NCI-H2081 (cell line): ENCODE results near the gene DLL4.
"Not testable (repeated sequence)": the region's sequence is repeated elsewhere in the genome, so short reads cannot be mapped to it uniquely, and the experiment has no call there.

ENCODE experiments used
- DNase-seq, 2 experiments: peaks; one replicate each; lab custom pipeline; 2025; lab: John Stamatoyannopoulos, UW

The DLL4 gene

DNA sequence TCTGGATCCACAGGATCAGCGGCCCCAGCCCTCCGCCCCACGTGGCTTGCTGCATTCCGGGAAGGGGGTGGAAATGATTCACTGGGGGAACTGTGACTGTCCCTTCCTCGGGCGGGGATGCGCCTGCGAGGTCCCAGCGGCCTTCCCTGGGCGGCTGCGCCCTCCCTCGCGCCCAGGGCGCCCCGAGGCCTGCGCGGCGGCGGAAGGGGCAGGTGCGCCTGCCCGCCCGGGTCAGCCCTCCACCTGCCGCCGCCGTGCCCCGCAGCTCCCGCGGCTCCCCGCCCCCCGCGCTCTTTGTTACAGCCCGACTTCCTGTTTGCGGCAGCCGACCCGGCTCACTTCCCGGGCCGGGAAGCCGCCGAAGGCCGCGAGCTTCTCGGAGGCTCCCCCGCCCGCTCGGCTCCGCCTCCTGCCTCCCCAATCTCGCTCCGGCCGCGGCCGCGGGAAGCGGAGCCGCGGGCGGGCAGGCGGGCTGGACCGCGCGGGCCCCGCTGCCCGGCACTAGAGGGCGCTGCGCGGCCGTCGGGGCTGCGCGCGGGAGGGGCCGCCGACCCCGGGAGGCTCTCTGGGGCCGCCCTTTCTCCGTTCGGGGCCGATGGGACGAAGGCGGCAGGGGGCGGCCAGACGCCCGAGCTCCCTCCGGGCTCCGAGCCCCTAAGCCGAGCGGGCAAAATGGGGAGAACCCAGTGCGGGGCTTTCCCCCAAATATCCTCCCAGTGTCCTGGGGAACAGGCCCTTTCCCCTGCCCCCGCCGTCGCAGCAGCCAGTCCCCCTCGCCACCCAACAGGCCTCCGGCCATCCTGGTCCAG, 12.6 kb downstream of the DLL4 start:
- peak; percentile 74 to 76 for DNase-seq

DNA sequence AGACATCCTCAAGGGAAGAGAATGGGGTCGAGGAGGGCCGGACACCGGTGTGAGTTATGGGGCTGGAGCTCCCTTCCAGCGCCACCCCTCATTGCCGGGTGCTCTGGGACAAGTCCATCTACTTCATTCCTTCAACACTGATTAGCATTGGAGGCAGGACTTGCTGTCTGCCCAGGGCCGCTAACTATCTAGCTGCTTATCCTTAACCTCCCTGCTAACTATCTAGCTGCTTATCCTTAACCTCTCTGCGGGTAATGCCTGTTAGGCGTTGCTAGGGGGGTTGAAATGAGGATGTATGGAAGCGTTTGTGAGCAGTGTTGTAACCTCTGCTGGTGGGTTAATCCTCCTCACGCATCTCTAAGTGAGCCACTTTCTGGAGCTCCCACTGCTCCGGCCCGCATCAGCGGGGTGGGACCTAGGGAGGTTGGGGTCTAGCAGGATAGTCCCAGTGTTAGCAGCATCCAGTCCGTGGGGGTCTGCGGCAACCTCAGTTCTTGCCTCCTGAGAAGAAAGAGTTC, 13.3 kb downstream of the DLL4 start:
- no peak for DNase-seq

DNA sequence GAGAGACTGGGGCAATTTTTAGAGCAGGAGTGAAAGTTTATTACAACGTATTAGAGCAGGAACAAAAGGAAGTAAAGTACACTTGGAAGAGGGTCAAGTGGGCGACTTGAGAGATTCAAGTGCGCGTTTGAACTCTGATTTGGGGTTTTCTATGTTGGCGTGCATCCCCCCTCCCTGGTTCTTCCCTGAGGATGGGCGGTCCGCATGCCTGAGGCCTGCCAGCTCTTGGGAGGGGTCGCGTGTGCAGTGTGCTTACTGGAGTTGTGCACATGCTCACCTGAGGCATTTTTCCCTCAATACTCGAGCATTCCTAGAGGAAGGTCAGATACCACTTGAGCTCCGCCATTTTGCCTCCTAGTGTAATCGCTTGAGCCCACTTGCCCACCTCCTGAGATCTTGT, 13.7 kb downstream of the DLL4 start:
- no peak for DNase-seq

DNA sequence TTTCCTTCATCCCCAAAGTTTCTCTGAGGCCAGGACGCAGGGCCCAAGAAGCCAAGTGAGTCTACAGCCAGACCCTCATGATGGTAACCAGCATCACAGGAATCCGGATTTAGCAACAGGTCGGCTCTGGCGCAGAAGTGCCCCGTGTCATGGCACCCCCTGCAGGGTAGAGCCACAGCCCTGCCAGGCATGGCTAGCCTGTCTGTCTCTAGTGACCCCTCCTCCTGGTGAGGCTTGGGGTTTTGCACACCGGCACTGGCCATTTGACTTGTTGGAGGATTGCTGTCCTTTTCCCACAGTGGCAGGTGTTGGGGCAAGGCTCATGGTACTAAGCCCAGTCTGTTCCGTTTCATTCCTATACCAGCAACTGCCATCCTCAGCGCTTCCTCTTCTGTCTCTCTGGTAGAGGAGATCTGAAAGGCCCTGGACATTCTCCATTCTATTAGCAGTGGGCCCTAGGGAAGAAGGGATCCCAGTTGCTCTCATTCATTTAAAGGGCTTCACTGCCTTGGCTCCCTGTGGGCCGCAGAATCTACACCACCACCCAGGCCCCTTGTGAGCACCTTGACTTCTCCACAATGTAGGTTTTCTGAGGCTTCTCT, 14.7 kb downstream of the DLL4 start:
- no peak for DNase-seq

DNA sequence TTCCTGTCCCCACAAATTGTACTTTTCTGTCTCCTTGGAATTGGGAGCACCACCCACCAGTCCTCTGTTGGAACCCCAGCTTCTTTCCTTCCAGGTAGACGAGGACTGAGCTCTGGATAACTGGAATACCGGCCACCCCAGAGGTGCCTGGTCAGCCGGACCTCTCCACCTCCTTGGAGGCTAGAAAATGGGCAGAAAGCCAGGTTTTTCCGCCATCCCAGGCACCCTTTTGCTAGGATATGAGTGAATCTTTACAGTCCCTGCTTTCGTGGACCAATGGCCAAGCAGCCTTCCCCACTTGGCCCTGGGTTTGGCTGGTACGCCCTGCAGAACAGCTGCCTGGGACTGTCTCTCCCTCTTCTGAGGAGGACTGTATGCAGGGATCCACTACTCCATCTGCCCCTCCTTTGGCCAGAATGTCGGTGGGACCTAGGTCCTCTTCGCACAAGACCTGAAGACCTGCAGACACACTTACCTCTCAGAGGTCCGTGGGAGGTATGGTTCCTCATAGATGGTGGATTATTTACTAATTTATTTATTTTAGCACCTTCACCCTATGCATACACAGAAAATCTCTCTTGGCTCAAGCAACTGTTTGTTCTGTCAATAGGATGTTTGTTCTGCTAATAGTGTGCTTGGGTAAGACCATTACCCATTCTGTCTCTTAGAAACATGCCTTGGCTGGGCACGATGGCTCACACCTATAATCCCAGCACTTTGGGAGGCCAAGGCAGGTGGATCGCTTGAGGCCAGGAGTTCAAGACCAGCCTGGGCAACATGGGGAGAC, 15.6 kb downstream of the DLL4 start:
- DNase-seq = peak; percentile 60 to 84

DNA sequence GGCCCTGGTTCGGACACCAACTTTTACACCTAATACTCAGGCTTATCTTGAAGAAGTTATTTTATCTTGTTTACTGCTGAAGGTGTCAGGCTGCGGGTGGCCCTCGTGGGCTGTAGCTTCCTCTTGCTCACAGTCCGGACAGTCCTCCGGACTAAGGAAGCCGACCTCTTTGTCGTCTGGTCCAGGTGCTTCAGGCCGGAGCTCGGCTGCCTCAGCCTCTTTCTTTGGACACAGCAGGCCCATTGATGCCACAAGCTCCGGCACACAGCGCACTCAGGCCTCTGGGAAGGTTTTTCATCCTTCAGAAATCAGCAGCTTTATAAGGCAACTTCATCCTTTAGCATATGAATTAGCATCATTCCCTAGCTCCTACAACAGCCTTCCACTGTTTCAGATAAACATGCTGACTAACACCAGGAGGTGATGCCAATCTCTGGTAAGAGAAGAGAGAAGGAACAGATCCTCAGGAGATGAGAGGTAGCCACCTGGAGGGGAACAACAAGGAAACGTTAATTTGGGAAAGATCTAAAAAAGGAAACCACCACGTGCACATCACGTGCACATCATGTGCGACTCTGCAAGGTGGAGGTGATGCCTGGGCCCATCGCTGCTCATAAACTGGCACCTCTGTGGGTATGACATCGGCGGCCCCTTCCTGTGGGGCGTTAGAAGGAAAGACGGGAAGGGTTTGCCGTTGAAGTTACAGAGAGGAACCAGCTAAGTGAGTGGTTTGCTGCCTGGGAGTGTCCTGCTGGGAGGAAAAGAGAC, 19.8 kb downstream of the DLL4 start:
- no peak for DNase-seq

DNA sequence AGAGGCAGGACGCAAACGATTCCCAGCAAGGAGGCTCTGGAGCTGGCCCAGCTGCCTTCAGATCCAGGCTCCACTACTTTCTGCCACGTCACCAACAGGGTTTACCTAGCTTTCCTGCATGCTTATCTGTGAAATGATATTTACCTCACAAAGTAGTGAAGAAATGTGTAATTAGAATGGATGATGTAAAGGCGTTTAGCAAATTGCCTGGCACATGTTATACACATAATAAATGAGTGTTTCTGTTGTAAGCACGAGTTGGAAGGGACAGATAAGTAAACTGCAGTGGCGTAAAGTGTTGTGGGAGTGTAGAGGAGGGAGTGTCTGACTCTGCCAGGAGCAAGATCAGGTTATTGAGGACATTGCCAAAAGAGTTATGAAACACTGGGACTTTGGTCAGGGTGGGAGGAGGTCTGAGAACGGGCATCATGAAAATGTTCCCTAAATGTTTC, 20.6 kb downstream of the DLL4 start:
- no peak for DNase-seq

DNA sequence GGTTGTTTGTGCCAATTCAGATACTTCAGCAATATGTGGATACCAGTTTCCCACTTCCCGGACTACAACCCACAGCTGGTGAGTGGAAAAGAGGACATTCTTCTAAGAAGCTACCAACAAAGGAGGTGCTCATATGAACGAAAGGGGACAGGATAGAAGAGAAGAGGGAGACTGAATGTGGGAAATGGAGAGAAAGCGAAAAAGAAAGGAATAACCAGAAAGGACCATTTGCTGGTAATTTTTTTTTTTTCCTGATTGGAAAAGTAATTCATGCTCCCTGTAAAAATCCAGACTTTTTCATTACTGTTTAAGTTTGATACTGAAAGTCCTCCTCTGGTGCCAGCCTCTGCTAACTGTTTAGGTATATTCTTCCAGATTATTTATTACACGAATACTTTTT, 22.6 kb downstream of the DLL4 start:
- no peak for DNase-seq

DNA sequence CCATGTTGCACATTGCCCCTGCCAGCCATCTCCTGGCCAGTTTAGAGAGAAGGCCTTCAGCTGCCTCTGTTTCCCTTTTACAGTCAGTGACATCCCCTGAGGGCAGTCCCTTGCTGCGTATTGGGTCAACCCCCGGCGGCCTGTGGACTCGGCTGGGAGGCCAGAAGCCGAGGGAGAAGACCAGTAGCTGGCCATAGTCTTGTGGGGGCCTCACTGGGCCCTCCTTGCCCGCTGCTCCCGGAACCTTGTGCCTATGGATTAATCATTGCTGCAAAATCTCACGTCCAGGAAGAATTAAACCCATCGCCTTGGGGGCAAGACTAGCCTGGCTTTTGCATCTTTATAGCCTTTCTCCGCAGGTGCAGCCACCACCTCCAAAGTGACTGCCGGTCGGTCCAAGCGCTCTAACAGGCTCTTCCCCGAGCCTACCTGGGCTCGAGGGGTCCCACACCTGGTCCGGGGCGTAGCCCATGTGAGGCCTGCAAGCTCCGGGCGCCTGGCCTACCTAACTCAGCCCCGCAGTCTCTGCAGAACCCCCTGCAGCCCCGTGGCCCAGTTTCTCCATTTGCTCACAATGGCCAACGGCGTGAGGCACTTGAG, 23.3 kb downstream of the DLL4 start:
- no peak for DNase-seq

DNA sequence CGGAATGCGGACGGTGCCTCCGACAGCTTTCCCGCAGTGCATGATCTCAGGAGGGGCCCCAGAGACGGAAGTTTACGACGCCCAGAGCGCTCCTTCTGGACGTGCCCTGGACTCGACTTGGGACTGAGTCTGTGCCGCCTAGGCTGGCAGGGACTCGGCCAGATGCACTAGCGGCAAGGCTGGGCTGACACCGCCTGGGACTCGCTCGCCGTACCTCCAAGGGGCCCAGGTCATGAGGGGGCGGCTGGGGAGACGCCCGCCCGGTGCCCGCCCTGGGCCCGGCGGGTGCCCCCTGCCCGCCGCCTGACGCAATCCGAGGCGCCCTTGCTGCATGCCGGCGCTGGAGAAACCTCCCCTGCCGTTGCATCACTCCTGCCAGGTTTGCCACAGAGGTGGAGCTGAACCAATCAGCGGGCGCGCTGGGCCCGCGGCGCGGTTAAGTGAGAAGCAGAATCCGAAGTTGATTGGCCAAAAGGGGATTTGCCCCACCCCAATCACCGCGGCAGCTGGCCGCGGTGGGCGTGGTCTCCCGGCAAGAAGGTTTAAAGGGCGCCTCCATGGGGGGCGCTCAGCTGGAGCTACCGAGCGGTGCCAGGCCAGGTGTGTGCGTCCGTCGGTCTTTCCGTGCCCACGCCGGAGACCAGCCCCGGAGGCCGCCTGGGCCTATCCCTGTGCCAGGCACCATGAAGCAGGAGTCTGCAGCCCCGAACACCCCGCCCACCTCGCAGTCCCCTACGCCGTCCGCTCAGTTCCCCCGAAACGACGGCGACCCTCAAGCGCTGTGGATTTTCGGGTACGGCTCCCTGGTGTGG, 24.0 kb downstream of the DLL4 start, which contains the start of gene CHAC1:
Gene CHAC1, plus strand, starts transcription at position 571 of the 812 bp plus-strand sequence. Its CDS starts 113 bp downstream, at position 684.
- peak; percentile 95 to 97 for DNase-seq

DNA sequence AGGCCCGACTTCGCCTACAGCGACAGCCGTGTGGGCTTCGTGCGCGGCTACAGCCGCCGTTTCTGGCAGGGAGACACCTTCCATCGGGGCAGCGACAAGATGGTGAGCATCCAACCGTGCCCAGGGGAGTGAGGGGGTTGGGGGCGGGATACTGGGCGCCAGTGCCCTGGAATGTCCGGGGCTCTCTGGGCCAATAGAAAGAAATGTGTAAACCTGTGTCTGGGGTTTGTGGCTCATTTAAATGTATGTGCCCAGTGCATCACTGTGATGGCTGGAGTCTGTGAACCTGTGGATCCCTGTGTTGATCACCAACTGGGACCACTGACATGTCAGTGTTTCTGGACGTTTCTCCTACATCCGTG, 24.6 kb downstream of the DLL4 start:
- DNase-seq = no peak

DNA sequence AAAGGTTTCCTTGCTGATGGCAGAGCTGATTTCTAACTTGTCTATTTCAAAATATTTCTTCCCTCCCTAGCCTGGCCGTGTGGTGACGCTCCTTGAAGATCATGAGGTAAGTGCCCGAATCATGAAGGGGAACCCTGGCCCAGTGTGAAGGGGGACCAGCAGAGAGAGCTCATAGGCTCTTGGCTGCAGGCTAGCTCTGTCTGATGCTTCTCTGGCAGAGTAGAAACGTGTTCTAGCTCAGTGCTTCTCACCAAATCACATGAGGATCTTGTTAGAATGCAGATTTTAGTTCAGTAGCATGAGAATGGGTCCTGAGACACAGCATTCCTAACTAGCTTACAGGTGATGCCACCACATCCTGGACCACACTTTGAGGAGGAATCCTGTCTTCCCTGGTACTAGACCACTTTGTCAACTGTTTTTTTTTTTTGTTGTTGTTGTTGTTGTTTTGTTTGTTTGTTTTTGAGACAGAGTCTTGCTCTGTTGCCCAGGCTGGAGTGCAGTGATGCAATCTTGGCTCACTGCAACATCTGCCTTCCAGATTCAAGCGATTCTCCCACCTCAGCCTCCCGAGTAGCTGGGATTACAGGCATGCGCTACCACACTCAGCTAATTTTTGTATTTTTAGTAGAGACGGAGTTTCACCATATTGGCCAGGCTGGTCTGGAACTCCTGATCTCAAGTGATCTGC, 25.2 kb downstream of the DLL4 start:
- not testable (repeated sequence) for DNase-seq

DNA sequence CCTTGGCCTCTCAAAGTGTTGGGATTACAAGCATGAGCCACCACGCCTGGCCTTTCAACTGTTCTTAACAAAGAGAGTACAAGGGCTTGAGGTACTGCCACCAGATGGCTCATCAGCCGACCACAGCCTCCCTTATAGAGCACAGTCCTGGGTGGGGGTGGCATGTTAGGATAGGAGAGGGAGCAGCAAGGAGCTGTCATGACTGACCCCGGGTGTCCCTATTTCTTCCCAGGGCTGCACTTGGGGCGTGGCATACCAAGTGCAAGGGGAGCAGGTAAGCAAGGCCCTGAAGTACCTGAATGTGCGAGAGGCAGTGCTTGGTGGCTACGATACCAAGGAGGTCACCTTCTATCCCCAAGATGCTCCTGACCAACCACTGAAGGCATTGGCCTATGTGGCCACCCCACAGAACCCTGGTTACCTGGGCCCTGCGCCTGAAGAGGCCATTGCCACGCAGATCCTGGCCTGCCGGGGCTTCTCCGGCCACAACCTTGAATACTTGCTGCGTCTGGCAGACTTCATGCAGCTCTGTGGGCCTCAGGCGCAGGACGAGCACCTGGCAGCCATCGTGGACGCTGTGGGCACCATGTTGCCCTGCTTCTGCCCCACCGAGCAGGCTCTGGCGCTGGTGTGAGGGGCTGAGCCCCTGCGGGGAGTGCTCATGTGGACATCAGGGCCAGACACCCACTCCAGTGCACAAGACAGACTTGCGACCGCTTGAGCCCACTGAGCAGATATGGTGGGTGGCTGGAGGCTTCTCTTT, 26.2 kb downstream of the DLL4 start:
- no peak for DNase-seq

DNA sequence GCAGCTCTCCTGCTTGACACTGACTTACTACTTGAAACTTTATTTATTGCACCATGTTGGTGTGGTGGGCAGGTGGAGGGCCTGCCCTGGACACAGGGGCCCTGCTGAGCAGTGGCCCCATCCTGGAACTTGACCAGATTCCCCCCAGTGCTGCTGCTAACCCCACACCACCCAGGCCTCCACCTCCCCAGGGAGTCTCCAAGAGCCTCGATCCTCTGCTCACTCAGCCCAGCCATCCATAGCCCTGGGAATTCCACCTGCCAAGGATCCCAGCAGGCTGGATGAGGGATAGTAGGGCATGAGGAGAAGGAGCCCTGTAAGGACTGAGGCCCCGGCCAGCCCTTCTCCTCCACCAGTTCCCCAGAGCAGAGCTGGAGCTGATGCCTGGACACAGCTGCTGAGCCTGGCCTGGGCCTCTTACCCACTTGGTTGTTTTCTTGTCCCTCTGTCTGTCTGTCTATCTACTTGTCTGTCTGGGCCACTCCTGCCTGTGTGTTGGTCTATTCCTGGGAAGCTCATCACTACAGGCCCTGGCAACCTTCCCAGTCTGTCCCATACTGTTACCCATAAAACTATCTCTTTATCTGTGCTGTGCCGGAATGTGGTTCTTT, 26.9 kb downstream of the DLL4 start:
- no peak for DNase-seq

DNA sequence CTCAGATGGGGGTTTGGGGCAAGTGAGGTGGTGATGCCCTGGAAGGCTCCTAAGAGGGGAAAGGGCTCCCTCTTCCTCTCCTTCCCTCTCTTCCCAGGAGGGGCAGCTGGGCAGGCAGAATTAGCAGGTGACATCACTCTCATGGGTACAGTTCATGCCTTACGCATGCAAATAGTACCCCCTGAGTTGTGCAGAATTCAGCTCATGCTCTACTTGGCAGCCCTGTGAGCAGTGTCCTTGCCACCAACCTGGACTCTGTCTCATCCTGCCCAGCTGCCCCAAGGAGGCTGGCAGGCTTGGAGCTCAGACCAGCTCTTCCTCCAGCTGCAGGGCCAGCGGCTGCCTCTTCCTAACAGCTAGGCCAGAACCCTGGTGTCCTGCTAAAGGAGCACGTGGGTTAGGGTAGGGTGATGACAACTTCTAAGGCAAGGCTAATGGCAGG, 27.4 kb downstream of the DLL4 start:
- DNase-seq = no peak

DNA sequence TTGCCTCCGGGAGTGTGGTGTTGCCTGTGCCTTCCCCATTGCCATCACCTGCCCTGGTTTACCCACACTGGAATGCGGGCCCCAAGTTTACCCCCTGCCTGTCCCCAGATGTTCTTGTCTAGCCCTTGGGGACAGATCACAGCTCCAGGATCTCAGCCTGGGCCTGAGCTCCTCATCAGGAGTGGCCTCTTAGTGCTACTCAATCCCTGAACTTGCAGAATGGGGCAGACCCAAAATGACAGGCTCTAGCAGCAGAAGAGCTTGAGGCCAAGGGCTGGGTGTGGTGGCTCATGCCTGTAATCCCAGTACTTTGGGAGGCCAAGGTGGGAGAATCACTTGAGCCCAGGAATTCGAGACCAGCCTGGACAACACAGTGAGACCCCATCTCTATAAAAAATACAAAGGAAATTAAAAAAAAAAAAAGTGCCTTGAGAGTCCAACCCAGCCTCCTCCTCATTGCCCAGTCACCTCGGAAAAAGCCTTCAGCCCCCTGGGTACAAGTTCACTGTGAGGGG, 28.0 kb downstream of the DLL4 start:
- no peak for DNase-seq

DNA sequence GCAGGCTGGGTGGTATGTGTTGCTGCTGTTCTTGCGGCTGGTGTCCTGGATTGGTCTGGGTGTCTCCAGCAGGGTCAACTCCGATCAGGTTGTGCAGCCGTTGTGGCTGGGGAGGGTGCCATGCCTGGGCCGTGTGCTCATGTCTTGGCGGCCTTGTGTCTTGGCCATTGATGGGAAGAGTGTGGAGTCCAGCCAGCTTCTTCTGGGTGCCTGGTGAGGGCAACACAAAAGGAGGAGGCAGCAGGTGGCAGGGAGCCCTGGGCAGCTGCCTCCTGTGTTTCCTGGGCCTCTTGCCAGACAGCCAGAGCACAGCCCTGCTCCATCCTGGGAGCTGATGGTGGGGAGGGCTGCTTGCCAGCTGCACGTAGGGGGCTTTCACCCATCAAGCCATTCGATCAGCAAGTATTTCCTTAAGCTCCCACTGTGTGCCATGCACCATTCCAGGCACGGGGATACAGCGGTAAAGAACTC, 28.5 kb downstream of the DLL4 start:
- peak; percentile 38 to 68 for DNase-seq

DNA sequence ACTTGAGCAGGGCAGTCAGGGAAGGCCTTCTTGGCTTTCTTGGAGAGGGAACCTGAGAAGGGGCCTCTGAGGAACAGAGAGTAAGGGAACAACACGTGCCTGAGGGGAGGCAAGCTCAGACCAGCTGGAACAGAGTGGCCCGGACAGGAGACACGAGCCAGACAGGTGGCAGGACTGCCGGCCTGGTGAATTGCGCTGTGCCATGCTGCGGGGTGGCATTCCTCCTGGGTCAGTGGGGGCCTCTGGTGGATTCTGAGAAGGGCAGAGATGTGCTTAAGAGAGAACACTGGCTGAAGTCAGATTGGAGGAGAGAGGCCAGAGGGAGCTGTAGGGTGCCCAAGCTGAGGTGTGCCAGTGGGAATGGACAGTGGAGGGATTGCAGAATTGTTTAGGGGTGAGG, 29.0 kb downstream of the DLL4 start:
- DNase-seq = no peak
